Cardiac septum (tissue), 1 donor: Measurements from ENCODE around the gene ZDBF2. TPM values are rescaled to one million over a fixed set of nuclear protein-coding genes. Genes with fewer than 3 reads are reported as not detected.

Experiments used
- total RNA-seq: library from RNA; stranded (reverse); fragmentation: NEBNext Ultra II Directional; extraction: Animal tissue kit (Norgen Biotek cat#: 25700); gene quantifications from one replicate; pipeline ENCODE4 v1.2.1, GENCODE V29; 2021
- donor health status: DM: no; HTN: no; CAD: no.

Gene ZDBF2
- total RNA-seq, 1 donor from 2014 or later = 15.4 TPM

Other genes with a start within 250 kb of the ZDBF2 start
- gene INO80D, start 188.5 kb upstream of the ZDBF2 start, total RNA-seq = 20.8 TPM
- 388 TPM for gene NDUFS1, start 115.2 kb upstream of the ZDBF2 start, total RNA-seq
- gene EEF1B2, start 114.8 kb upstream of the ZDBF2 start, total RNA-seq = 223 TPM
- 78.7 TPM for gene ADAM23, start 168.9 kb downstream of the ZDBF2 start, total RNA-seq